ENCODE data around the gene WSB1. TPM values are rescaled to one million over a fixed set of nuclear protein-coding genes. Genes with fewer than 3 reads are reported as not detected.

WSB1 gene
- total and polyA plus RNA-seq, 5 donors from 2014 or later: 176 to 280 (median 190) TPM

DNA sequence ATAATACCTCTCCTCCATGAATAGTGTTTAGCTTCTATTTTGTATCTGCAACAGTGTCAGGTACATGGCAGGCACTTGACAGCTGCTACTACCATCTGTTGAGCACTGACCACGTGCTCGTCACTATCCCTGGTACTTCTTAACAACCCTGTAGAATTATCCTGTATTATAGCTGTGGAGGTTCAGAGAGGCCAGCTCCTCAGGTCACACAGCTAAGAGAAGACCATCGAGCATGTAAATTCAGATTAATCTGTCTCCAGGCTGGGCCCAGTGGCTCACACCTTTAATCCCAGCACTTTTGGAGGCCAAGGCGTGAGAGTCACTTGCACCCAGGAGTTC is 26.3 kb downstream of the WSB1 start:
- Histone ChIP-seq H3K4me3 (ENCODE audit: low read depth, low read length) (no peak overlapping the region), H3K27me3 (ENCODE audit: control insufficient read depth, insufficient read depth, low read length) (no peaks in the 10 kb centered on the region), H3K4me1 (ENCODE audit: control insufficient read depth, insufficient read depth, low read length, poor library complexity, severe bottlenecking) (no peaks in the 10 kb centered on the region), H3K9me3 (ENCODE audit: control insufficient read depth in 2 of 2, low read length in 2 of 2) (no peaks in the 10 kb centered on the region), H3K27ac (ENCODE audit: insufficient read depth, low read length, poor library complexity, severe bottlenecking) (no peak overlapping the region), H3K36me3 (ENCODE audit: control insufficient read depth, insufficient read depth, low read length) (peaks cover 19% of the 10 kb centered on the region)
- Mint-ChIP-seq H3K36me3 (peaks cover 26% of the 10 kb centered on the region), H3K9me3 (no peaks in the 10 kb centered on the region), H3K4me1 (peaks cover 0 to 5% (median 0%) of the 10 kb centered on the region in 4 donors), H3K27ac (peak overlapping the region in 1 of 3 donors; percentile 22), H3K4me3 (no peak overlapping the region), H3K27me3 (no peaks in the 10 kb centered on the region)
- ATAC-seq (ENCODE audit: low read depth in 2 of 2) (peak in 1 of 2 donors; percentile 8), DNase-seq (no peak)

- Mint-ChIP-seq H3K27me3 (no peaks in the 10 kb centered on the region), H3K9me3 (no peaks in the 10 kb centered on the region), H3K27ac (no peak overlapping the region), H3K4me1 (peaks cover 0 to 5% (median 0%) of the 10 kb centered on the region in 4 donors), H3K36me3 (peaks cover 14% of the 10 kb centered on the region), H3K4me3 (no peak overlapping the region)
- ATAC-seq (ENCODE audit: low read depth in 2 of 2) (no peak), DNase-seq (no peak)
- H3K4me1 ChIP-seq (ENCODE audit: control insufficient read depth, insufficient read depth, low read length, poor library complexity, severe bottlenecking): no peaks in the 10 kb centered on the region
- no peak overlapping the region for H3K4me3 ChIP-seq (ENCODE audit: low read depth, low read length)
- H3K36me3 ChIP-seq (ENCODE audit: control insufficient read depth, insufficient read depth, low read length): peaks cover 10% of the 10 kb centered on the region
- no peaks in the 10 kb centered on the region for H3K9me3 ChIP-seq (ENCODE audit: control insufficient read depth in 2 of 2, low read length in 2 of 2)
- no peaks in the 10 kb centered on the region for H3K27me3 ChIP-seq (ENCODE audit: control insufficient read depth, insufficient read depth, low read length)
- H3K27ac ChIP-seq (ENCODE audit: insufficient read depth, low read length, poor library complexity, severe bottlenecking): no peak overlapping the region
These were observed 27.5 kb downstream of the WSB1 start for GRCh38 chr17:27321372-27321771.

DNA sequence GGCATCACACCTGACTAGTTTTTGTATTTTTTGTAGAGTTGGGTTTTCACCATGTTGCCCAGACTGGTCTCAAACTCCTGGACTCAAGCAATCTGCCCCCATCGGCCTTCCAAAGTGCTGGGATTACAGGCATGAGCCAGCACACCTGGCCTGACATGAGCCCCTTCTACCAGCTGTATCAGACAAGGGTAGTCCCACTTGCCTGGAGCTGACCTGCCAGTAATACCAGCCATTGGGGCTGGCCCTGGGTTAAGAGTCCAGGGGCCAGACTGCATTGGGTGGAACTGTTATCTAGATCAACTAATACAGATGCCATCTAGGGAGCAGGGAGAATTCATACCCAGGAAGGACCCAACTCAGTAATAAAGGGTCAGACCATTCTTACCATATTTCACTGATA is 28.1 kb downstream of the WSB1 start:
- H3K9me3 Mint-ChIP-seq: no peaks in the 10 kb centered on the region
- no peak for ATAC-seq (ENCODE audit: low read depth in 2 of 2)
- H3K27ac Mint-ChIP-seq: no peak overlapping the region
- H3K27me3 Mint-ChIP-seq: no peaks in the 10 kb centered on the region
- H3K36me3 Mint-ChIP-seq: peaks cover 7% of the 10 kb centered on the region
- no peak overlapping the region for H3K27ac ChIP-seq (ENCODE audit: insufficient read depth, low read length, poor library complexity, severe bottlenecking)
- no peak overlapping the region for H3K4me3 ChIP-seq (ENCODE audit: low read depth, low read length)
- H3K9me3 ChIP-seq (ENCODE audit: control insufficient read depth in 2 of 2, low read length in 2 of 2): no peaks in the 10 kb centered on the region
- no peaks in the 10 kb centered on the region for H3K4me1 ChIP-seq (ENCODE audit: control insufficient read depth, insufficient read depth, low read length, poor library complexity, severe bottlenecking)
- peaks cover 3% of the 10 kb centered on the region for H3K36me3 ChIP-seq (ENCODE audit: control insufficient read depth, insufficient read depth, low read length)
- H3K4me1 Mint-ChIP-seq: peaks cover 0 to 5% (median 0%) of the 10 kb centered on the region in 4 donors
- H3K27me3 ChIP-seq (ENCODE audit: control insufficient read depth, insufficient read depth, low read length): no peaks in the 10 kb centered on the region
- DNase-seq: no peak
- no peak overlapping the region for H3K4me3 Mint-ChIP-seq

GRCh38 chr17:27322690-27323508 is 29.0 kb downstream of the WSB1 start:
- Mint-ChIP-seq H3K27me3 (no peaks in the 10 kb centered on the region), H3K36me3 (peaks cover 6% of the 10 kb centered on the region), H3K4me1 (peaks cover 0 to 5% (median 0%) of the 10 kb centered on the region in 4 donors), H3K27ac (peak overlapping the region in 1 of 3 donors; percentile 29), H3K9me3 (no peaks in the 10 kb centered on the region), H3K4me3 (no peak overlapping the region)
- Histone ChIP-seq H3K4me3 (ENCODE audit: low read depth, low read length) (no peak overlapping the region), H3K27ac (ENCODE audit: insufficient read depth, low read length, poor library complexity, severe bottlenecking) (no peak overlapping the region), H3K27me3 (ENCODE audit: control insufficient read depth, insufficient read depth, low read length) (no peaks in the 10 kb centered on the region), H3K4me1 (ENCODE audit: control insufficient read depth, insufficient read depth, low read length, poor library complexity, severe bottlenecking) (no peaks in the 10 kb centered on the region), H3K9me3 (ENCODE audit: control insufficient read depth in 2 of 2, low read length in 2 of 2) (no peaks in the 10 kb centered on the region), H3K36me3 (ENCODE audit: control insufficient read depth, insufficient read depth, low read length) (peaks cover 3% of the 10 kb centered on the region)
- ATAC-seq (ENCODE audit: low read depth in 2 of 2): no peak
- no peak for DNase-seq

DNA sequence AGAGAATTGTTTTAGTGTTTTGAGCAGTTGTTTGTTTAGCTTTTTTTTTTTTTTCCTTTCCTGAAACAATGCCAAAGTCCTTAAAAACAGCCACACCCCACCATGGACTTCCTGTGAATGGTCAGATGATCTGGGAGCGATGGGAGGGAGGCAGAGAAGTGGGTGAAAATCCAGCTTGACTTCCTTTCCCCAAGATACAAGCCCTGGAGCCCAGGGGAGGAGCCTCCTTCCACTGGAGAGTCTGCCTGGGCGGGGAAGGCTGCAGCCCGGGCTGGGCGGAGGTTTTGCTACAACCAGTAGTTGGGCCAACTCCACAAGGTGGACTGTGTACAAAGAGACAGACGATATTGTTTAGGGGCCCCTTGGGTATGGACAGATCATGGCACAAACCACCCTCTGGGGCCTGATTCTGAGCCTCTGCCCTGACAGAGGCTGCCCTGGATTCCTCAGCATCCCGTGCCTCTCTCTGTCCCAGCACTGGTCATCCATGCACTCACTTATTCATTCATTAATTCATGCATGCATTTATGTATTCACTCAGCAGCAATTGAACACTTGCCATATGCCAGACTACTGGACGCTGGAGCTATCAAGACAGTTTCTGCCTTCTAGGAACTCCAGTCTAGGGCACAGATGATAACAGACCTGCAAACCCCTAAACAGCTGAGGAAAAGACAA is 29.8 kb downstream of the WSB1 start:
- H3K9me3 Mint-ChIP-seq: no peaks in the 10 kb centered on the region
- no peaks in the 10 kb centered on the region for H3K27me3 ChIP-seq (ENCODE audit: control insufficient read depth, insufficient read depth, low read length)
- ATAC-seq (ENCODE audit: low read depth in 2 of 2) (no peak), DNase-seq (no peak)
- peaks cover under 1% of the 10 kb centered on the region for H3K36me3 Mint-ChIP-seq
- peaks cover under 1% of the 10 kb centered on the region for H3K36me3 ChIP-seq (ENCODE audit: control insufficient read depth, insufficient read depth, low read length)
- no peak overlapping the region for H3K27ac Mint-ChIP-seq
- no peaks in the 10 kb centered on the region for H3K4me1 ChIP-seq (ENCODE audit: control insufficient read depth, insufficient read depth, low read length, poor library complexity, severe bottlenecking)
- H3K27me3 Mint-ChIP-seq: no peaks in the 10 kb centered on the region
- no peak overlapping the region for H3K4me3 ChIP-seq (ENCODE audit: low read depth, low read length)
- H3K4me3 Mint-ChIP-seq: no peak overlapping the region
- no peak overlapping the region for H3K27ac ChIP-seq (ENCODE audit: insufficient read depth, low read length, poor library complexity, severe bottlenecking)
- peaks cover 0 to 5% (median 0%) of the 10 kb centered on the region in 4 donors for H3K4me1 Mint-ChIP-seq
- no peaks in the 10 kb centered on the region for H3K9me3 ChIP-seq (ENCODE audit: control insufficient read depth in 2 of 2, low read length in 2 of 2)

GRCh38 chr17:27324771-27325339 is 30.9 kb downstream of the WSB1 start:
- H3K4me3 ChIP-seq (ENCODE audit: low read depth, low read length): no peak overlapping the region
- ATAC-seq (ENCODE audit: low read depth in 2 of 2) (no peak), DNase-seq (no peak)
- Mint-ChIP-seq H3K36me3 (no peaks in the 10 kb centered on the region), H3K4me3 (no peak overlapping the region), H3K27ac (no peak overlapping the region), H3K4me1 (peaks cover 0 to 5% (median 0%) of the 10 kb centered on the region in 4 donors), H3K9me3 (no peaks in the 10 kb centered on the region), H3K27me3 (no peaks in the 10 kb centered on the region)
- no peaks in the 10 kb centered on the region for H3K9me3 ChIP-seq (ENCODE audit: control insufficient read depth in 2 of 2, low read length in 2 of 2)
- no peak overlapping the region for H3K27ac ChIP-seq (ENCODE audit: insufficient read depth, low read length, poor library complexity, severe bottlenecking)
- H3K36me3 ChIP-seq (ENCODE audit: control insufficient read depth, insufficient read depth, low read length): no peaks in the 10 kb centered on the region
- H3K27me3 ChIP-seq (ENCODE audit: control insufficient read depth, insufficient read depth, low read length): no peaks in the 10 kb centered on the region
- no peaks in the 10 kb centered on the region for H3K4me1 ChIP-seq (ENCODE audit: control insufficient read depth, insufficient read depth, low read length, poor library complexity, severe bottlenecking)

- no peaks in the 10 kb centered on the region for H3K9me3 Mint-ChIP-seq
- no peaks in the 10 kb centered on the region for H3K9me3 ChIP-seq (ENCODE audit: control insufficient read depth in 2 of 2, low read length in 2 of 2)
- H3K36me3 ChIP-seq (ENCODE audit: control insufficient read depth, insufficient read depth, low read length): no peaks in the 10 kb centered on the region
These were observed 32.1 kb downstream of the WSB1 start for GRCh38 chr17:27326051-27326450.

More at GRCh38 chr17:27326051-27326450, 32.1 kb downstream of the WSB1 start:
- Mint-ChIP-seq H3K4me1 (peaks cover 0 to 5% (median 0%) of the 10 kb centered on the region in 4 donors), H3K27me3 (no peaks in the 10 kb centered on the region), H3K27ac (peak overlapping the region in 1 of 3 donors; percentile 10), H3K4me3 (no peak overlapping the region), H3K36me3 (no peaks in the 10 kb centered on the region)
- no peak for ATAC-seq (ENCODE audit: low read depth in 2 of 2)
- no peak overlapping the region for H3K4me3 ChIP-seq (ENCODE audit: low read depth, low read length)
- no peak overlapping the region for H3K27ac ChIP-seq (ENCODE audit: insufficient read depth, low read length, poor library complexity, severe bottlenecking)
- H3K4me1 ChIP-seq (ENCODE audit: control insufficient read depth, insufficient read depth, low read length, poor library complexity, severe bottlenecking): no peaks in the 10 kb centered on the region
- DNase-seq: no peak
- no peaks in the 10 kb centered on the region for H3K27me3 ChIP-seq (ENCODE audit: control insufficient read depth, insufficient read depth, low read length)

Data from CD4-positive, CD25-positive, alpha-beta regulatory T cell (primary cell).